ENCODE data around the gene DHRS3.
"Not testable (repeated sequence)": the region's sequence is repeated elsewhere in the genome, so short reads cannot be mapped to it uniquely, and the experiment has no call there.

Gene DHRS3

GRCh38 chr1:12649971-12650421 lies 32.0 kb upstream of the DHRS3 start:
- H3K4me3 ChIP-seq (ENCODE audit: control insufficient read depth, low read depth, low read length) = no peak overlapping the region
- TF ChIP-seq, protein P1, sequence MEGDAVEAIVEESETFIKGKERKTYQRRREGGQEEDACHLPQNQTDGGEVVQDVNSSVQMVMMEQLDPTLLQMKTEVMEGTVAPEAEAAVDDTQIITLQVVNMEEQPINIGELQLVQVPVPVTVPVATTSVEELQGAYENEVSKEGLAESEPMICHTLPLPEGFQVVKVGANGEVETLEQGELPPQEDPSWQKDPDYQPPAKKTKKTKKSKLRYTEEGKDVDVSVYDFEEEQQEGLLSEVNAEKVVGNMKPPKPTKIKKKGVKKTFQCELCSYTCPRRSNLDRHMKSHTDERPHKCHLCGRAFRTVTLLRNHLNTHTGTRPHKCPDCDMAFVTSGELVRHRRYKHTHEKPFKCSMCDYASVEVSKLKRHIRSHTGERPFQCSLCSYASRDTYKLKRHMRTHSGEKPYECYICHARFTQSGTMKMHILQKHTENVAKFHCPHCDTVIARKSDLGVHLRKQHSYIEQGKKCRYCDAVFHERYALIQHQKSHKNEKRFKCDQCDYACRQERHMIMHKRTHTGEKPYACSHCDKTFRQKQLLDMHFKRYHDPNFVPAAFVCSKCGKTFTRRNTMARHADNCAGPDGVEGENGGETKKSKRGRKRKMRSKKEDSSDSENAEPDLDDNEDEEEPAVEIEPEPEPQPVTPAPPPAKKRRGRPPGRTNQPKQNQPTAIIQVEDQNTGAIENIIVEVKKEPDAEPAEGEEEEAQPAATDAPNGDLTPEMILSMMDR (conservative IDR thresholded peaks at IDR 0.05; ENCODE audit: control insufficient read depth, insufficient read depth, low read depth, low read length) = no peak
- peak; percentile 54 for DNase-seq (ENCODE audit: low read depth)

DNA sequence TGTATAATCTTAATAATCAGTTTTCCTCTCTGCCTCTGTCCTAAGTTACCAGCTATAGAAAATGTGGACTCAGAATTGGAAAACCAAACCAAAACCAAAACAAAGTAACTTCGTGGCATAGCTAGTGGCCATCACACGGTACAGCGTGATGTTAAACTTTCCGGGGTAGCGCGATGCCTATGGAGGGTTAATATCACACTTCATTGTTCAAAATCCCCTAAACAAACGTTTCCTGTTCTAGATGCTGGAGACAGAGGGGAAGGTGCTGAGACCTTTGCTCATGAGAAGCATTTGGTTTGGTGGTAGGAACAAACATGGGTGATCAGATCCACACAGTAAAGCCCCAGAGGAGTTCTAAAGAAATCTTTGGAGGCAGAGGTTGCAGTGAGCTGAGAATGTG lies 30.7 kb upstream of the DHRS3 start:
- TF ChIP-seq, protein P1 (conservative IDR thresholded peaks at IDR 0.05; ENCODE audit: control insufficient read depth, insufficient read depth, low read depth, low read length) = no peak
- H3K4me3 ChIP-seq (ENCODE audit: control insufficient read depth, low read depth, low read length) = no peak overlapping the region
- DNase-seq (ENCODE audit: low read depth) = no peak

GRCh38 chr1:12645401-12645800 lies 27.4 kb upstream of the DHRS3 start:
- DNase-seq (ENCODE audit: low read depth); H3K4me3 ChIP-seq (ENCODE audit: control insufficient read depth, low read depth, low read length): not testable (repeated sequence)

DNA sequence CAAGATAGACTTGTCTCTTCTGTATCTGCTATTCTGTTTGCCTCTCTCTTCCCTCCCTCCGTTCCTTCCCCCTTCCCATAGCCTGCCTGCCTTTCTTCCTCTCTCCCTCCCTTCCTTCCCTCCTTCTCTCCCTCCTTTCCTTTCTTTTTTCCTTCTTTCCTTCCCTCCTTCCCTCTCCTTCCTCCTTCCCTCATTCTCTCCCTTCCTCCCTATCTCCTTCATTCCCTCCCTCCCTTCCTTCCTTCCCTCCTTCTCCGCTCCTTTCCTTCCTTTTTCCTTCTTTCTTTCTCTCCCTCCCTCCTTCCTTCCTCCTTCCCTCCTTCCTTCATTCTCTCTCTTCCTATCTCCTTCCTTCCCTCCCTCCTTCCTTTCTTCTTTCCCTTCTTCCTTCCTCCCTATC lies 26.8 kb upstream of the DHRS3 start:
- no peak overlapping the region for H3K4me3 ChIP-seq (ENCODE audit: control insufficient read depth, low read depth, low read length)
- TF ChIP-seq, protein P1 (conservative IDR thresholded peaks at IDR 0.05; ENCODE audit: control insufficient read depth, insufficient read depth, low read depth, low read length) = no peak
- DNase-seq (ENCODE audit: low read depth) = no peak

- no peak overlapping the region for H3K4me3 ChIP-seq (ENCODE audit: control insufficient read depth, low read depth, low read length)
- TF ChIP-seq, protein P1 (conservative IDR thresholded peaks at IDR 0.05; ENCODE audit: control insufficient read depth, insufficient read depth, low read depth, low read length) = no peak
- DNase-seq (ENCODE audit: low read depth) = no peak
These were observed 26.2 kb upstream of the DHRS3 start for GRCh38 chr1:12644237-12644636.

DNA sequence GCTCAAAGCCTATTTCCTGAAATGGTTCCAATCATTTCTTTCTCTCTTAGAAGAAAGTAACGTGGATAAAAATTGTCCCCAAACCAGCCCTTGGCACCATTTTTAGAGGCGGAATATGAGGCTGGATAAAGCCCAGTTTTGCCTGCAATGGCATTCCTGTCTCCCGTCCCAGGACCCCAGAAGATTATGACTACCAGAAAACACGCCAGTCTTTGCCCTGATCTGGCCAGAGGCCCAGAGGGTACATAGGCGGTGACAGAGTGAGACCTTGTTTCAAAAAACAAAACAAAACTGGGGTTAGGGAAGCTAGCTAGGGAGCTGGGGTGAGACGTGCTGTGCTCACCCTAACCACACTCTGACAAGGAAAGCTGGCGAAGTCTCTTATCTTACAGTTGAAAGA lies 25.8 kb upstream of the DHRS3 start, which contains the start of gene AADACL4:
TSS of gene AADACL4 (plus strand) at position 301 of the 400 bp plus-strand sequence. CDS start 462 bp downstream, outside the sequence.
- TF ChIP-seq, protein P1 (conservative IDR thresholded peaks at IDR 0.05; ENCODE audit: control insufficient read depth, insufficient read depth, low read depth, low read length) = no peak
- no peak for DNase-seq (ENCODE audit: low read depth)
- no peak within 1 kb of the TSS for H3K4me3 ChIP-seq (ENCODE audit: control insufficient read depth, low read depth, low read length)

DNA sequence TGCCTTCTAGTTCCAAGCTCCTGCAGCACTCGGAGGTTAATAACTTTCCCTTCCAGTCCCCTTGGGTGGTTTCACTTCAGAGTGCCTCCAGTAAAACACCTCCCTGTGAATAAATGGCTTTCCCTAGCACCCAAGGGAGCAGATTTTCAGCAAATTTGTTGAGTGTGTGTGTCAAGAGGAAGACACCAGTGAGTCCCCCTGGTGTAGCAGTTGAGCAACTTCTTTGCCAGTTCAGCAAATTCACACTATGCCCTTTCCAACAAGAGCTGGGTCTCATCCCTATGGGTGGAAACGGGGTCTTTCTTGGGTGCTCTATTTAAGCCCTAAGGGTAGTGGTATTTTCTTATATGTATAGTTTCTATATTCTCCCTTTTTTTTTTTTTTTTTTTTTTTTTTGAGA lies 25.1 kb upstream of the DHRS3 start:
- no peak for DNase-seq (ENCODE audit: low read depth)
- H3K4me3 ChIP-seq (ENCODE audit: control insufficient read depth, low read depth, low read length) = no peak overlapping the region
- TF ChIP-seq, protein P1 (conservative IDR thresholded peaks at IDR 0.05; ENCODE audit: control insufficient read depth, insufficient read depth, low read depth, low read length) = no peak

Data from fibroblast of mammary gland (primary cell).